ENCODE measurements around the gene ALMS1. TPM values are rescaled to one million over a fixed set of nuclear protein-coding genes. Genes with fewer than 3 reads are reported as not detected.

The ALMS1 gene
- total and polyA plus RNA-seq, 9 of the 15 experiments (the other 6 are each of a cell fraction or from before 2014, with no cell fraction given) = 1.4 to 26.3 (median 13.6) TPM

GRCh38 chr2:73383036-73383435 is 2.6 kb upstream of the ALMS1 start (continued):
- TF ChIP-seq VEZF1 (CRISPR knock-in tag; IDR thresholded peaks at IDR 0.05) (no peak), MAZ (CRISPR knock-in tag; conservative IDR thresholded peaks at IDR 0.05 in 1 of 2, IDR thresholded peaks at IDR 0.05 in 1 of 2) (no peak), NONO (IDR thresholded peaks at IDR 0.05; ENCODE audit: low read depth in 2 of 2, low read length in 1 of 2) (no peak), DEAF1 (CRISPR knock-in tag; IDR thresholded peaks at IDR 0.05) (no peak), FOS (IDR thresholded peaks at IDR 0.05; ENCODE audit: extremely low read depth, insufficient read length) (no peak), MITF (IDR thresholded peaks at IDR 0.05) (no peak), ZNF431 (CRISPR knock-in tag; IDR thresholded peaks at IDR 0.05) (no peak), SAP30 (IDR thresholded peaks at IDR 0.05; ENCODE audit: borderline replicate concordance, insufficient read depth, low read depth, low read length, poor library complexity, severe bottlenecking) (no peak), ASH1L (IDR thresholded peaks at IDR 0.05; ENCODE audit: borderline replicate concordance, low read depth, partially characterized antibody) (no peak), FOXM1 (IDR thresholded peaks at IDR 0.05; ENCODE audit: low read depth) (no peak), FOXM1 (CRISPR knock-in tag; IDR thresholded peaks at IDR 0.05; ENCODE audit: low read depth) (no peak), DDX20 (tag; IDR thresholded peaks at IDR 0.05; ENCODE audit: low read depth) (no peak)
- TF ChIP-seq, protein P1, sequence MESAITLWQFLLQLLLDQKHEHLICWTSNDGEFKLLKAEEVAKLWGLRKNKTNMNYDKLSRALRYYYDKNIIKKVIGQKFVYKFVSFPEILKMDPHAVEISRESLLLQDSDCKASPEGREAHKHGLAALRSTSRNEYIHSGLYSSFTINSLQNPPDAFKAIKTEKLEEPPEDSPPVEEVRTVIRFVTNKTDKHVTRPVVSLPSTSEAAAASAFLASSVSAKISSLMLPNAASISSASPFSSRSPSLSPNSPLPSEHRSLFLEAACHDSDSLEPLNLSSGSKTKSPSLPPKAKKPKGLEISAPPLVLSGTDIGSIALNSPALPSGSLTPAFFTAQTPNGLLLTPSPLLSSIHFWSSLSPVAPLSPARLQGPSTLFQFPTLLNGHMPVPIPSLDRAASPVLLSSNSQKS (CRISPR knock-in tag; IDR thresholded peaks at IDR 0.05) = no peak

Data from K562 (cell line).